Prostate gland (tissue), 2 donors: ENCODE data around the gene ACAD10. TPM values are rescaled to one million over a fixed set of nuclear protein-coding genes. Genes with fewer than 3 reads are reported as not detected.
"Not testable (repeated sequence)": the region's sequence is repeated elsewhere in the genome, so short reads cannot be mapped to it uniquely, and the experiment has no call there.

Source experiments
- DNase-seq: peaks from one replicate; pipeline ENCODE4 v3.0.0-alpha.2; 2019; ENCODE audit warnings: low spot score
- H3K27ac ChIP-seq, 2 donors: fragments of 200-600 bp; sonication (generic); 2 replicates each; pipeline ENCODE4 v1.5.1; 2017 to 2019
- H3K27me3 ChIP-seq: fragments of 200-600 bp; sonication (generic); replicated peaks from 2 replicates; pipeline ENCODE4 v1.5.1; 2019; ENCODE audit not compliant: insufficient read depth
- H3K36me3 ChIP-seq, 2 donors: fragments of 200-600 bp; sonication (generic); 1 replicate in 1 of 2; 2 replicates in 1 of 2; pipeline versions ENCODE4 v1.5.1 to v1.8.1; 2017 to 2019
- H3K4me1 ChIP-seq: fragments of 200-600 bp; sonication (generic); replicated peaks from 2 replicates; pipeline ENCODE4 v1.5.1; 2019
- H3K4me3 ChIP-seq, 2 donors: fragments of 200-600 bp; sonication (generic); 2 replicates each; pipeline ENCODE4 v1.5.1; 2017 to 2019
- H3K9me3 ChIP-seq: fragments of 200-600 bp; sonication (generic); 2 replicates; pipeline ENCODE4 v1.5.1; 2017
- POLR2A ChIP-seq: fragments of 450-650 bp; IDR thresholded peaks from one replicate; pipeline ENCODE4 v1.6.1; 2016; ENCODE audit warnings: antibody characterized with exemption, mild to moderate bottlenecking
- POLR2AphosphoS5 ChIP-seq: sonication (generic); formaldehyde crosslinking; IDR thresholded peaks from one replicate; pipeline ENCODE4 v1.6.1; 2017; ENCODE audit warnings: antibody characterized with exemption
- WGBS: methylation state at CpG from one replicate; pipeline ENCODE4 v1.1.5; 2018; 5-methylcytosine and 5-hydroxymethylcytosine counted together
- intact Hi-C: fragments of 100-400 bp; cut with DNase I; formaldehyde crosslinking; loops from one replicate; pipeline ENCODE4 v1.14.2; 2022
- total RNA-seq, 2 donors: library from RNA; depleted of rRNA; stranded (reverse); fragments of >200 nt; gene quantifications; one replicate each; pipeline ENCODE4 v1.1.0, GENCODE V29; 2016
- TF ChIP-seq, protein P1 (sequence below), 4 experiments: fragments of 200-600 bp in 2 of 4; fragments of 450-650 bp in 2 of 4; sonication (generic) in 2 of 4; IDR thresholded peaks; 1 replicate in 3 of 4; 2 replicates in 1 of 4; pipeline ENCODE4 v1.5.1; 2016 to 2019; ENCODE audit warnings: antibody characterized with exemption in 4 of 4, mild to moderate bottlenecking in 2 of 4, moderate library complexity in 2 of 4

Gene ACAD10
- total RNA-seq, 2 donors from 2014 or later: 36.8 to 37.5 TPM

DNA sequence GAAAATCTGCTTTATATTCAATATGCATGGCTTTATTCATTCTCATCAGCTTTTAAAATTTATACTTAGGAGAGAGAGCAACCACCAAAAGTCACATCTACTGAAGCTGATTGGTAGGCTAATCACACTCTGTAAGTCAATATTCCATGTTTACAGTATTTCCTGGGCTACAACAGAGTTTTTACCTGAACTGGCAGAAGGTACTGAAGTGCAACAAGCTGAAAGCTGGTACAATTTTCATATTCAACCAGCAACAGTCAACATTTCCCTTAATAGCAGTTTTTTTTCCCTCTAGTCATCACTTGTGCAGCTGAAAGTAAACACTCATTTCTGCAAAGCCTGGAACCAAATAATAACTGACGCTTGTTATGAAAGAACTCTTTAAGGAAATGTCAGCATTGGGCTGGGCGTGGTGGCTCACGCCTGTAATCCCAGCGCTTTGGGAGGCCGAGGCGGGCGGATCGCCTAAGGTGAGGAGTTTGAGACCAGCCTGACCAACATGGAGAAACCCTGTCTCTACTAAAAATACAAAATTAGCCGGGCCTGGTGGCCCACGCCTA, 13.0 kb upstream of the ACAD10 start:
- H3K4me3 ChIP-seq: no peak overlapping the region
- no peaks in the 10 kb centered on the region for H3K9me3 ChIP-seq
- H3K27me3 ChIP-seq: no peaks in the 10 kb centered on the region
- H3K4me1 ChIP-seq: no peaks in the 10 kb centered on the region
- 89% methylated on average over 10 of the region's 10 CpGs for WGBS
- H3K27ac ChIP-seq: no peak overlapping the region
- DNase-seq: no peak
- H3K36me3 ChIP-seq: peaks cover 0 to 4% of the 10 kb centered on the region in 2 donors
- intact Hi-C loops: loop anchor here (2.0 kb wide), 1 partner anchor 276 kb away; no protein-coding TSS in a partner anchor
- TF ChIP-seq, protein P1, sequence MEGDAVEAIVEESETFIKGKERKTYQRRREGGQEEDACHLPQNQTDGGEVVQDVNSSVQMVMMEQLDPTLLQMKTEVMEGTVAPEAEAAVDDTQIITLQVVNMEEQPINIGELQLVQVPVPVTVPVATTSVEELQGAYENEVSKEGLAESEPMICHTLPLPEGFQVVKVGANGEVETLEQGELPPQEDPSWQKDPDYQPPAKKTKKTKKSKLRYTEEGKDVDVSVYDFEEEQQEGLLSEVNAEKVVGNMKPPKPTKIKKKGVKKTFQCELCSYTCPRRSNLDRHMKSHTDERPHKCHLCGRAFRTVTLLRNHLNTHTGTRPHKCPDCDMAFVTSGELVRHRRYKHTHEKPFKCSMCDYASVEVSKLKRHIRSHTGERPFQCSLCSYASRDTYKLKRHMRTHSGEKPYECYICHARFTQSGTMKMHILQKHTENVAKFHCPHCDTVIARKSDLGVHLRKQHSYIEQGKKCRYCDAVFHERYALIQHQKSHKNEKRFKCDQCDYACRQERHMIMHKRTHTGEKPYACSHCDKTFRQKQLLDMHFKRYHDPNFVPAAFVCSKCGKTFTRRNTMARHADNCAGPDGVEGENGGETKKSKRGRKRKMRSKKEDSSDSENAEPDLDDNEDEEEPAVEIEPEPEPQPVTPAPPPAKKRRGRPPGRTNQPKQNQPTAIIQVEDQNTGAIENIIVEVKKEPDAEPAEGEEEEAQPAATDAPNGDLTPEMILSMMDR (IDR thresholded peaks at IDR 0.05): no peak
- TF ChIP-seq POLR2AphosphoS5: no peak
- TF ChIP-seq POLR2A: no peak

DNA sequence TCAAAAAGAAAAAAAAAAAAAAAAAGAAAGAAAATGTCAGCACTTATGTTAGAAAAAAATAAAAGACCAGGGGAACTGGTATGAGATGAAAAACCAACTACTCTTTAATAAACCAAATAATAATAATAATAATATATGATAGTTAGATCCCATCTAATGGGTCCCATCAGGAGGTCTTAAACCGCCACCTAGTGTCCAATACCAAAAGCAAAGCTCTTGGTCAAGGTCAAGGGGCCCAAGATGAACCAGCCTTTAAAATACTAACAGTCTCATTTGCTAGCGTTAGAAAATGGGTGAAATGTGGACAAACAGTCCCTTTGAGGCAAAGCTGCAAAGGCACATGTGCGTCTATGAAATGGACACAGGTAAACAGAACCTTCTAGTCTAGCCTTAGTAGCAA, 12.3 kb upstream of the ACAD10 start:
- H3K9me3 ChIP-seq: no peaks in the 10 kb centered on the region
- no peak overlapping the region for H3K27ac ChIP-seq
- no peak for TF ChIP-seq POLR2A
- TF ChIP-seq, protein P1 (IDR thresholded peaks at IDR 0.05): peak in 1 of 4 experiments; percentile 21
- TF ChIP-seq POLR2AphosphoS5: no peak
- DNase-seq: no peak
- no peaks in the 10 kb centered on the region for H3K4me1 ChIP-seq
- H3K4me3 ChIP-seq: no peak overlapping the region
- H3K36me3 ChIP-seq: peaks cover 0 to 4% of the 10 kb centered on the region in 2 donors
- intact Hi-C loops: loop anchor here (2.0 kb wide), 1 partner anchor 277 kb away; no protein-coding TSS in a partner anchor
- WGBS: 67% methylated on average over 3 of the region's 3 CpGs
- H3K27me3 ChIP-seq: no peaks in the 10 kb centered on the region

DNA sequence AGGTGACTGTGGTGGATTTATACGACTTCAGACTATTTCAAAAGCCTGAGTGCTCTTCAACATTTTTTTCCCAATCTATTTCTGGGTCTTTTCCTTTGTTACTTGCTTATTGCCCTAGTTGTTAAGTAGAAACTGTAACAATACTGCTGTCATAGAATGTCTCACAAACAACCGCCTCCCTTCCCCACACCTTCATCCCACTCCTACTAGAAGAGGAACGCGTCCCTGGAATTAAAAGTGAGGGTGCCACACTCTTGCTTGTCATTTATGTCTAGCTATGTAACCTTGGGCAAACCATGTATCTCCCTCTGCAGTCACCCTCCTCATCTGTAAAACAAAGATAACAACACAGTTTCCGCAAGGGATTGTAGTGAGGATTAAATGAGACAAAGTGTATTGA, 8.7 kb upstream of the ACAD10 start:
- DNase-seq: no peak
- Histone ChIP-seq H3K4me1 (no peaks in the 10 kb centered on the region), H3K27me3 (no peaks in the 10 kb centered on the region), H3K9me3 (no peaks in the 10 kb centered on the region), H3K4me3 (no peak overlapping the region), H3K27ac (no peak overlapping the region), H3K36me3 (peaks cover 0 to 4% of the 10 kb centered on the region in 2 donors)
- 86% methylated on average over 5 of the region's 5 CpGs for WGBS
- TF ChIP-seq POLR2AphosphoS5 (no peak), POLR2A (no peak)
- TF ChIP-seq, protein P1 (IDR thresholded peaks at IDR 0.05): no peak
- intact Hi-C loops: no loop called here

DNA sequence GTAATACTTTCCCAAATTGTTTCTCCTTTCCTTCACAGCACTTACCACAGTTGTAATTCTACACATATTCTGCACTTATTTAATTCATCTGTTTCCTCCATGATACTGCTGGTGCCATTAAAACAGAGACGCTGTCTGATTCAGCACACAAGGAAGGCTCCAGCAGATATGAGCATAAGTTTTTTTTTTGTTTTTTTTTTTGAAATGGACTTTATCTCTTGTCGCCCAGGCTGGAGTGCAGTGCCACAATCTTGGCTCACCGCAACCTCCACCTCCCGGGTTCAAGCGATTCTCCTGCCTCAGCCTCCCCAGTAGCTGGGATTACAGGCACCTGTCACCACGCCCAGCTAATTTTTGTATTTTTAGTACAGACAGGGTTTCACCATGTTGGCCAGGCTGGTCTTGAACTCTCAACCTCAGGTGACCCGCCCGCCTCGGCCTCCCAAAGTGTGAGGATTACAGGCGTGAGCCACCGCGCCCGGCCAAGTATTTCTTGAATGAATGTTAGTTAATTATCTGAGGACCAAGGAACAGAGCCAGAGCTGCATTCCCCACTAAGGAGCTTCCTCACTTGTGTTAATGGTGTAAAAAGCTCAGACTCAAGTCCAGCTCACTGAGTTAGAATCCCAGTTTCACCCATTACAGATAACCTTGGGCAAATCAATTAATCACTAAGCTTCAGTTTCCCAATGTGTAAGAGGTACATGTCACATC, 1.2 kb upstream of the ACAD10 start:
- intact Hi-C loops, DNase-seq, H3K9me3 ChIP-seq, H3K36me3 ChIP-seq, H3K4me1 ChIP-seq, H3K27me3 ChIP-seq: not testable (repeated sequence)
- H3K4me3 ChIP-seq: peak overlapping the region; percentile 97 to 99
- WGBS: 80% methylated on average over 13 of the region's 13 CpGs
- H3K27ac ChIP-seq: peak overlapping the region in 1 of 2 donors; percentile 81

DNA sequence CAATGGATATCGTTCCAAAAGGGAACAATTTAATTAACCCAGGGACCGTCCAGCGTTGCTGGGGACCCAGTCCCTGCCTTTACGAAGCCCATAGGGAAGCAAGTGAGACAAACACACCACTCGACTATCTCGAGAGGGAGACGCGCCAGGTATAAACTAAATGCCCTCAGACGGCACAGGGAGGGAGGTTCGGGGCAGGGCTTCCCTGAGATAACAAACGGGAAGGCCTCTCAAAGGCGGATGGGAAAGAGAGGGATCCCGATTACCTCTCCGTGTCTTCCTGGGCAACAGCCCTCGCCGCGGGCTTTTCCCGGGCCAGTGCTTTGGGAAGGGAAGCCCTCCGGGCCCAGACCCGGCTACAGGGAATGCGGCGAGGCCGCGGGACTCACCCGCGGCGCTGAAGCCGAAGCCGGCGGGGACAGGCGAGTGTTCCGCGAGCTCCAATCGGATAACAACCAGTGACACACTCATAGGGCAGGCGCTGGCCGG, 487 bp upstream of the ACAD10 start:
- Histone ChIP-seq H3K36me3 (peaks cover 0 to 3% of the 10 kb centered on the region in 2 donors), H3K9me3 (no peaks in the 10 kb centered on the region), H3K4me3 (peak overlapping the region; percentile 97 to 99), H3K27me3 (no peaks in the 10 kb centered on the region), H3K4me1 (no peaks in the 10 kb centered on the region), H3K27ac (peak overlapping the region; percentile 81 to 83)
- intact Hi-C loops: no loop called here
- WGBS: 0% methylated on average over 35 of the region's 36 CpGs
- DNase-seq: no peak
- no peak for TF ChIP-seq POLR2A
- TF ChIP-seq, protein P1 (IDR thresholded peaks at IDR 0.05): no peak
- TF ChIP-seq POLR2AphosphoS5: no peak
